ENCODE measurements around the gene ABCG5. TPM values are rescaled to one million over a fixed set of nuclear protein-coding genes. Genes with fewer than 3 reads are reported as not detected.

The ABCG5 gene
- total RNA-seq, 1 experiment from 2014 or later = 0.14 TPM

- in situ Hi-C loops (cut with HindIII; ENCODE audit: low pct_unique_long_range_greater_than_20kb, low sequenced_read_pairs) = no loop called here
- DNase-seq (ENCODE audit: low read depth) = no peak
Observed at GRCh38 chr2:43777306-43777926, 61.2 kb downstream of the ABCG5 start.

GRCh38 chr2:43776324-43776723, 62.3 kb downstream of the ABCG5 start:
- no peak for DNase-seq (ENCODE audit: low read depth)
- in situ Hi-C loops (cut with HindIII; ENCODE audit: low pct_unique_long_range_greater_than_20kb, low sequenced_read_pairs) = no loop called here

GRCh38 chr2:43774617-43775016, 64.0 kb downstream of the ABCG5 start:
- in situ Hi-C loops (cut with HindIII; ENCODE audit: low pct_unique_long_range_greater_than_20kb, low sequenced_read_pairs) = no loop called here
- no peak for DNase-seq (ENCODE audit: low read depth)

DNA sequence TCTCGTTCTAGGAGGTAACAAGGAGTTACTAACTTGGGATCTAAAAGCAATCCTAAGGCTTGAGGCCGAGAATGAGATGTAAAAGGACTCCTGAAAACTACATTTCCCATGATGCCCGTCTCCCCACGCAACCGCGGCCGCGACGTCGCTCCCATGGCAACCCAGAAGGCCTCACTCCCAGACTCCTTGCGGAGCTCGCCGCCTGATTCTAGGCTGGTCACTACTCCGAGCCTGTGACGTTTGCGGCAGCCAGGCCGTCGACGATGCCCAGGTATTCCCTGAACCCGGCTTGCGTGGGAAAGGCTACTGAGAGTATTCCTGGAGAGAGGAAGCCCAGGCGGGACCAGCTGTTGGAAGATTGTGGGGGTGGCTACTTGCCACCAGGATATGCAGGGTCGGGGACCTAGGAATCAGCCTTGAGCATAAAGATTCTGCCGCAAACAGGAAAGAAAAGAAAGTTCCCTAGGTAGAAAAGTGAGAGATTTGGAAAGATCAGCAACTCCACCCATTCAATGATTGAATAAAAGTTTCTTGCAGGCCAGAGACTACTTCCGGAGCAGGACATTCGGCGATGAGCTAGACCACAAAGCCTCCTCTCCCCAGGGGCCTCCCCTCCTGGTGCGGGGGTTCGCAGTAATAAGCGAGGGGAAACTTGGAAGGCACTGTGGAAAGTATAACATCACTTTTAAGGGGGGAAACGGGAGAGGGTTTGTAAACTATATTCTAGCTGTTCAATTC, 64.6 kb downstream of the ABCG5 start, which contains the start of gene DYNC2LI1:
Gene DYNC2LI1, plus strand, starts transcription at position 164 of the 738 bp plus-strand sequence. Its CDS starts 100 bp downstream, at position 264.
- DNase-seq (ENCODE audit: low read depth) = peak; percentile 90
- in situ Hi-C loops (cut with HindIII; ENCODE audit: low pct_unique_long_range_greater_than_20kb, low sequenced_read_pairs) = no loop called here

DNA sequence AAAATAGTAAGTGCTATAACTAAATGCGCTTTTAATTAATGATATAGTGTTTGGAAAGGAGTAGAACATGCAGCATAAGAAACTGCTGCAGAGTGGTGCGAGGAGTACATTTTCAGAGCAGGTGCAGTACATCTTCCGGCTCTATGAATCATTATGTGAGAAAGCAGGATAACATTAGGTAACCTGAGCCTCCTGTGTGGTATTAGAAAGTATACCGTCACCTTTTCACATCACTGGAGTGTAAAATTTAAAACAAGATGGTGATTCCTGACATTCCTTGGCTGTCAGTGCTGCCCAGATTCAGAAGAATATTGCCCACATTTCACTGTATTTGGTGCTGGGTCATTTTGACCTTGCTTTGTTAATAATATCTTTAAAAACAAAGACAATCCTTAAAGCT, 72.6 kb downstream of the ABCG5 start:
- in situ Hi-C loops (cut with HindIII; ENCODE audit: low pct_unique_long_range_greater_than_20kb, low sequenced_read_pairs) = no loop called here
- peak; percentile 75 for DNase-seq (ENCODE audit: low read depth)

- no peak for DNase-seq (ENCODE audit: low read depth)
- in situ Hi-C loops (cut with HindIII; ENCODE audit: low pct_unique_long_range_greater_than_20kb, low sequenced_read_pairs) = no loop called here
Observed at GRCh38 chr2:43764086-43764705, 74.4 kb downstream of the ABCG5 start.

DNA sequence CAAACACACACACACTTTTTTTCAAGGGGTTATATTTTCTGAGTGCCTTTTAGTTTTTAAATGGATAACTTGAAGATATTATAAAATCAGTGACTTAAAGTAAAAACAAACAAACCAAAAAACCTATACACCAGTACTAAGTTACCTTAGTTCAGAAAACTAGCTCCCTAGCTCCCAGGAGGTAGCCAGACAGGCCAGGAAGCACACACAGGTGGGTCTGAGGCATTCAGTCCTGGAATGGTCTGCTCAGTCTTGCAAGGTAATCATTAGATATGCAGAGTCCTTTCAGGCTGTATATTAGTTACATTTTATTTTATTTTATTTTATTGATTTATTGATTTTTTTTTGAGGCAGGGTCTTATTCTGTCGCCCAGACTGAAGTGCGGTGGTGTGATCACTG, 75.5 kb downstream of the ABCG5 start:
- in situ Hi-C loops (cut with HindIII; ENCODE audit: low pct_unique_long_range_greater_than_20kb, low sequenced_read_pairs) = no loop called here
- peak; percentile 76 for DNase-seq (ENCODE audit: low read depth)

Other genes with a start within 250 kb of the ABCG5 start
- 15.4 and 30.0 TPM in 2 replicates for gene THADA, start 242.8 kb downstream of the ABCG5 start, total RNA-seq (2014; rRNA removed; shearing (Covaris generic); ENCODE audit: low replicate concordance)
- 7.5 and 8.0 TPM in 2 replicates for gene PLEKHH2, start 201.6 kb downstream of the ABCG5 start, total RNA-seq (2014; rRNA removed; shearing (Covaris generic); ENCODE audit: low replicate concordance)
- 3.0 and 4.1 TPM in 2 replicates for gene C1GALT1C1L, start 162.4 kb downstream of the ABCG5 start, total RNA-seq (2014; rRNA removed; shearing (Covaris generic); ENCODE audit: low replicate concordance)
- 63.0 and 64.6 TPM in 2 replicates for gene DYNC2LI1, start 64.8 kb downstream of the ABCG5 start, total RNA-seq (2014; rRNA removed; shearing (Covaris generic); ENCODE audit: low replicate concordance)
- gene ABCG8, start 132 bp upstream of the ABCG5 start, total RNA-seq (2014; rRNA removed; shearing (Covaris generic); ENCODE audit: low replicate concordance) = not detected in 2 replicates
- 60.9 and 74.8 TPM in 2 replicates for gene LRPPRC, start 157.2 kb upstream of the ABCG5 start, total RNA-seq (2014; rRNA removed; shearing (Covaris generic); ENCODE audit: low replicate concordance)

Measured in Caki2 (cell line).